LHCN-M2 (cell line): ENCODE data around the gene IFI6. TPM values are rescaled to one million over a fixed set of nuclear protein-coding genes. Genes with fewer than 3 reads are reported as not detected.

Source experiments
- DNase-seq: peaks from one replicate; pipeline ENCODE4 v3.0.0-alpha.2; 2012; ENCODE audit warnings: low read depth
- total RNA-seq: library from RNA; depleted of rRNA; stranded (reverse); fragments of >200 nt; gene quantifications from 2 replicates; pipeline ENCODE4 v1.2.3, GENCODE V29; 2014

Gene IFI6
- total RNA-seq, 1 experiment from 2014 or later: 231 TPM

- DNase-seq: peak; percentile 59
Measured at GRCh38 chr1:27672750-27673112, 739 bp upstream of the IFI6 start.

- DNase-seq: no peak
Measured at GRCh38 chr1:27669876-27670275, 2.1 kb downstream of the IFI6 start.

GRCh38 chr1:27668808-27669723 lies 2.9 kb downstream of the IFI6 start:
- DNase-seq: peak; percentile 49

GRCh38 chr1:27668121-27668807 lies 3.7 kb downstream of the IFI6 start:
- no peak for DNase-seq

- no peak for DNase-seq
Measured at GRCh38 chr1:27666791-27667254, 5.2 kb downstream of the IFI6 start.

GRCh38 chr1:27666294-27666693 lies 5.7 kb downstream of the IFI6 start:
- no peak for DNase-seq

- no peak for DNase-seq
Measured at GRCh38 chr1:27665016-27665651, 6.9 kb downstream of the IFI6 start.

GRCh38 chr1:27664291-27664690 lies 7.7 kb downstream of the IFI6 start:
- no peak for DNase-seq

GRCh38 chr1:27662707-27663393 lies 9.1 kb downstream of the IFI6 start:
- DNase-seq: peak; percentile 78

- DNase-seq: no peak
Measured at GRCh38 chr1:27662261-27662660, 9.7 kb downstream of the IFI6 start.

GRCh38 chr1:27661412-27662075 lies 10.4 kb downstream of the IFI6 start:
- no peak for DNase-seq

- DNase-seq: no peak
Measured at GRCh38 chr1:27660300-27660835, 11.6 kb downstream of the IFI6 start.

GRCh38 chr1:27659497-27660299 lies 12.3 kb downstream of the IFI6 start:
- peak; percentile 75 for DNase-seq

GRCh38 chr1:27658951-27659496 lies 13.0 kb downstream of the IFI6 start:
- DNase-seq: peak; percentile 91

GRCh38 chr1:27656157-27656893 lies 15.7 kb downstream of the IFI6 start:
- peak; percentile 82 for DNase-seq

GRCh38 chr1:27655151-27655937 lies 16.6 kb downstream of the IFI6 start:
- no peak for DNase-seq

GRCh38 chr1:27652111-27652864 lies 19.7 kb downstream of the IFI6 start:
- DNase-seq: no peak
